ENCODE results near the gene UBE2F.
"Not testable (repeated sequence)": the region's sequence is repeated elsewhere in the genome, so short reads cannot be mapped to it uniquely, and the experiment has no call there.

UBE2F gene

DNA sequence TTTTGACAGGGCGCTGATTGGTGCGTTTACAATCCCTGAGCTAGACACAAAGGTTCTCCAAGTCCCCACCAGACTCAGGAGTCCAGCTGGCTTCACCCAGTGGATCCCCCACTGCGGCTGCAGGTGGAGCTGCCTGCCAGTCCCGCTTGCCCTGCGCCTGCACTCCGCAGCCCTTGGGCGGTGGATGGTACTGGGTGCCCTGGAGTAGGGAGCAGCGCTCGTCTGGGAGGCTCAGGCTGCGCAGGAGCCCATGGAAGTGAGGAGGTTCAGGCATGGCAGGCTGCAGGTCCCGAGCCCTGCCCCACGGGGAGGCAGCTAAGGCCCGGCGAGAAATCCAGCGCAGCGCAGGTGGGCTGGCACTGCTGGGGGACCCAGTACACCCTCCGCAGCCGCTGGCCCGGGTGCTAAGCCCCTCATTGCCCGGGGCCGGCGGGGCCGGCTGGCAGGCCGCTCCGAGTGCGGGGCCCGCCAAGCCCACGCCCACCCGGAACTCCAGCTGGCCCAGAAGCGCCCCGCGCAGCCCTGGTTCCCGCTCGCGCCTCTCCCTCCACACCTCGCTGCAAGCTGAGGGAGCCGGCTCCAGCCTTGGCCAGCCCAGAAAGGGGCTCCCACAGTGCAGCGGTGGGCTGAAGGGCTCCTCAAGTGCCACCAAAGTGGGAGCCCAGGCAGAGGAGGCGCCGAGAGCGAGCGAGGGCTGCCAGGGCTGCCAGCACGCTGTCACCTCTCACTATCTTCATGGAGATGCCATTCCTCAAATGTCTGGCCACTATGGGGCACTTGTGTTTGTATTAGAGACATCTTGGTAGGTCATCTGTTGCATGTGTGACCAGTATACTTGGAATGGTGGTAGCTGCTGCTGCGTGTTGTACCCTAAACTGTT is 91.1 kb downstream of the UBE2F start:
- DNase-seq: not testable (repeated sequence)

GRCh38 chr2:238059505-238059904 is 92.7 kb downstream of the UBE2F start:
- DNase-seq: no peak

- peak; percentile 5 for DNase-seq
Observed at GRCh38 chr2:238060096-238060541, 93.3 kb downstream of the UBE2F start.

DNA sequence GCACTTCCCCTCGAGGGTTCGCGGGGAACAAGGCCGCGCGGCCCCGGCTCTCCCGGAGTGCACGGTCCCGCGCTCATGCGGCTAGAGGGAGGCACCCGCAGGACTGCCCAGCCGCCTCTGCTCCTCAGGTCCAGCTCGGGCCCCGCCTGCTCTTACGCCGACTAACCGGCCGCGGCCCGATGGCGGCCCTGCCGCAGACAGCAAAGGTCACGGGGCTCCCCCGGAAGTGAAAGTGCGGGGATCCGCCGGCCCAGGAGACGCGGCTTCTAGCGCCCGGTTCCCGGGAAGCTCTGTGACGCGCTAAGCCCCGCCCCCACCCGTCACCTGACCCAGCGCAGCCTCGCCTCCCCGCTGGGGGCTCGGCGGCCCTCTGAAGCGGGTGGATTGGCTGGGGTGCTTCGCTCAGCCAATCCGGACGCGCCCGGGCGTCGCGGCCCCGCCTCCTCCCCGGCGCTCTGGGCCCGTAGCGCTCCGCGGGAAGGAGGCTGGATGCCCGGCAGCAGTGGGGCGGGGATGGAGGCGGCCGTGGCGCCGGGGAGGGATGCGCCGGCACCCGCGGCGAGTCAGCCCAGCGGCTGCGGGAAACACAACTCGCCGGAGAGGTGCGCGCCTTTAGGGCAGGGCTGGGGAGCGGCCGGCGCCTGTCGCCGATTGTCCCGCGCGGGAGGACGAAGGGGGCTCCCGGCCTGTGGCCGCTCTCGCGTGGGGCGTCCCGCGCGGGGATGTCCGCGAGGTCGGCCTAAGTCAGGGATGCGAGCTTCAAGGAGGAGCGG is 93.9 kb downstream of the UBE2F start, which contains the start of gene SCLY:
SCLY (plus strand) TSS at position 460 of the 773 bp plus-strand sequence; CDS start at position 514, 54 bp downstream.
- DNase-seq: peak; percentile 96

DNA sequence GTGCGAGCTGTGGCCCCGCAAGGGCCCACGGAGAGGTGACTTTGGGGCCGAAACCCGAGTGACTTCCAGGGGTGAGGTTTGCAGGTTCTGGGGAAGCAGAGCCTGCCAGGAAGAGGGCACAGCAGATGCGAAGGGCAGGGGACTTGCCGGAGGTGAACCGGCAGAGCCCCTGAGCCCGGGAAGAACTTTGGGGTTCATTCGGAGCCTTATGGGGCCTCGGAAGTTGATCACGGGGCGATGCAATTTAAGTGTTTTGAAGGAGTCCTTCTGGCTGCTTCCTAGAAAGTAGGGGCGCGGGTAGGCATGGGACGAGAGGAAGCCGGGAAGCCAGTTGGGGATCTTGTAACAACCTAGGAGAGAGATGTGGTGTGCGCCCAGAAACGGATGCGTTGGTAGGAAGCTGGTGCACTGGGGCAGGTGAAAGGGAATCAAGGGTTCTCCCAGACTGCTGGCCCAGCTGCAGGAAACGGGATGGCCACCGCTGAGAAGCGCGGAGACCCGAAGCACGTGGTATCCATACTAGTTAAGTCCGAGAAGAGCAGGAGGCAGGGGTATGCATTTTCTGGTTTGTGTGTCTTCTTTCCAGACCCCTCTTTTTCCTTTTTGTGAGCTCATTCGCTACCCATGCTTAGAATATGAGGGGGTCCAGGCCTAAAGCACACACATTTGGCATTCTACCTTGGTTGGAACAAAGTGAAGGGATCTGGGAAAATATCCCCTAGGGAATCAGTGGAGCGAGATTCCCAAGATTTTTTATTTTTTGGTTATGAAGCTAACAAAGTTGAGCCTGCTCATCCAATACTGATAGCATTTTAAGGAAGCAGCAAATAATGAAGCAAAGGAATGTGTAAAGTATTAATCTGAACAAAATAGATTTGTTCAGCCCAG is 94.7 kb downstream of the UBE2F start:
- peak; percentile 42 for DNase-seq

- no peak for DNase-seq
Observed at GRCh38 chr2:238063414-238064189, 96.8 kb downstream of the UBE2F start.

- no peak for DNase-seq
Observed at GRCh38 chr2:238064376-238064775, 97.6 kb downstream of the UBE2F start.

DNA sequence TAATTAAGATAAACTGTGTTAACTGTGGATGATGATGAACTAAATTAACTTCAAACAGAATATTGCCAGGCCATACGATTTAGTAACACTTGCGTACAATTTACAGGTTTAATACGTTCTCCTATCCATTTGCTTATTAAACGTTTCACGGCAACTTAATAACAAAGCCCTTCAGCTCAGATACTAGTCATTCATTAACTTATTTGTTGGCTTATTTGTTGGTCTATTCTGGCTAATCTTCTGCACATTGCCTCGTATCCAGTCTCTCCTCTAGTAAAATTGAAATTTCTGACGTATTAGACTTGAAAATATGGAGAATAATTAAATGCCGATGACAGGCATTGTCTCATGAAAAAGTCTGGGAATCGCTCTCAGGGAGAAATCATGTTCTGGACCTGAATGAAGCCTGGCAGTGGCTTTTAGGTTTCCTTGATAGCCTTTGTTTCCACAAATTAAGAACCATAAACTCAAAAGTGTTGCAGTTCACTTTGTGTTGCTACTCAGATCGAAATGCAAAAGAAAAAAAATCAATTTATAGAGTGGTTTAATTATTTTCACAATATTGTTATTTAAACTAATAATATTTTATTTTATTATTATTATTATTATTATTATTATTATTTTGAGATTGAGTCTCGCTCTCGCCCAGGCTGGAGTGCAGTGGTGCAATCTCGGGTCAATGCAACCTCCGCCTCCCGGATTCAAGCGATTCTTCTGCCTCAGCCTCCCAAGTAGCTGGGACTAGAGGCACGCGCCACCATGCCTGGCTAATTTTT is 98.4 kb downstream of the UBE2F start:
- DNase-seq: no peak

- DNase-seq: no peak
Observed at GRCh38 chr2:238066218-238066617, 99.4 kb downstream of the UBE2F start.

DNA sequence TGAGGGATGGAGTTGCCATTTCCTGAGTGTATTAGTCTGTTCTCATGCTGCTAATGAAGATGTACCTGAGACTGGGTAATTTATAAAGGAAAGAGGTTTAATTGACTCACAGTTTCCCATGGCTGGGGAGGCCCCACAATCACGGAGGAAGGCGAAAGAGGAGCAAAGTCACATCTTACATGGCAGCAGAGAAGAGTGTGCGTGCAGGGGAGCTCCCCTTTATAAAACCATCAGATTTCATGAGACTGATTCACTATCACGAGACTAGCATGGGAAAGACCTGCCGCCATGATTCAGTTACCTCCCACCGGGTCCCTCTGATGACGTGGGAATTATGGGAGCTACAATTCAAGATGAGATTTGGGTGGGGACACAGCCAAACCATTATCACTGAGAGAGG is 99.9 kb downstream of the UBE2F start:
- not testable (repeated sequence) for DNase-seq

- DNase-seq: no peak
Observed at GRCh38 chr2:238067939-238068338, 101.1 kb downstream of the UBE2F start.

GRCh38 chr2:238069021-238069709 is 102.4 kb downstream of the UBE2F start:
- no peak for DNase-seq

- no peak for DNase-seq
Observed at GRCh38 chr2:238069877-238070276, 103.1 kb downstream of the UBE2F start.

GRCh38 chr2:238075397-238075796 is 108.6 kb downstream of the UBE2F start:
- DNase-seq: no peak

GRCh38 chr2:238077292-238077691 is 110.5 kb downstream of the UBE2F start:
- no peak for DNase-seq

GRCh38 chr2:238079874-238080327 is 113.1 kb downstream of the UBE2F start:
- DNase-seq: no peak

DNA sequence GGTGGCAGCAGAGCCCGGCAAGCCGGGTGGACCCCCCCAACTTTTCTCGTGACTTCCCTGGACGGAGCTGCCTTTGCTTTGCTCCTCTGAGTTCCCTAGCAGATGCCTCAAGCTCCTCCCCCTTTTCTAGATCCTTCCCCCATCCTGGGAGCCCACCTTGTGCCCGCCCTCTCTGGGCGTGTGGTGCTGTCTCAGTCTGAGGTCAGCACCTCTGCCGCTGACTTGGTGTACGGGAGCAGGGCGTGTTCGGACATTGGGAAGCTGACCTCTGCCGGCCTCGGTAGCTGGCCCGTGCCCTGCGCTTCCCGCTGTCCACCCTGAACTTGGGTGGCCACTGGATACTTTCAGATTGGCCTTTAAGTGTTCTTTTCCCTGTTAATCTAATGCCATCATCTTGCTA is 113.7 kb downstream of the UBE2F start:
- no peak for DNase-seq

DNA sequence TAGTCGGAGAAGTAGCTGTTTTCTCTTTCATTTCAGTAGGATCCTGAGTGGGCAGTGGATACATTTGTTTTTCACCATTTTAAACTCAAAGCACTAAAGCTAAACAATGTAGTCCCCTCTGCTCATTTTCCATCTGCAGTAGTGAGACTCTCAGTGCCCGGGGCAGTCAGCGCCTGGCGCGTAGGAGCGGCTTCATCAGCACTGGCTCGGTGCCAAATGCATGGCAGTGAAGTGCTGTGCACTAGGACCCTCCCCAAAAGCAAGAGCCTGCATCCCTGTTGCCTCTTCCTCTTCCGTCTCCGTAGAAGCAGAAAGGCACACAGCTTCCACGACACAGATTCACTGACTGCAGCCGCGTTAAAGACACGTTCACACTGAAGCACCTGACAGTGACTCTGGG is 114.3 kb downstream of the UBE2F start:
- no peak for DNase-seq

DNA sequence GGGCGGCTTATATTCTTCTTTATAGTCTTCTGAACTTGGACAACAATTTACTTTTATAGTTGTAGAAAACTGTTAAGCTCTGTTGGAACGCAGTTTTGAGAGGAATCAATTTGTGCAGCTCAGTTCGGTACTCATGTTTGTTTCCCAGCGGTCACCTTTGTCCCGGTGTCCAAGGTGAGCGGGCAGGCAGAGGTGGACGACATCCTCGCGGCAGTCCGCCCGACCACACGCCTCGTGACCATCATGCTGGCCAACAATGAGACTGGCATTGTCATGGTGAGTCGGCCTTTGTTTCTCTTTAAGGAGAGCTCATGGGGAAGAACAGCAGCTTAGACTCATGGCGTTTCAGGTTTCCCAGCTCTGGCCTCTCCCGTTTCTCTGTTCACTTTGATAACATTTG is 114.7 kb downstream of the UBE2F start:
- DNase-seq: no peak

GRCh38 chr2:238082151-238082550 is 115.3 kb downstream of the UBE2F start:
- DNase-seq: no peak

All from RPMI8226 (cell line).